K562 (cell line): ENCODE results near the gene LGALS3BP. TPM values are rescaled to one million over a fixed set of nuclear protein-coding genes. Genes with fewer than 3 reads are reported as not detected.
A peak's percentile ranks its signal among the peaks of the same experiment; 100 is the strongest.

Experiments
- BMI1 ChIP-seq: fragments of 150-350 bp; IDR thresholded peaks from 2 replicates; pipeline ENCODE4 v1.6.1; 2014; ENCODE audit warnings: low read length
- BRD4 ChIP-seq: fragments of 200-600 bp; sonication (generic); IDR thresholded peaks from 2 replicates; pipeline ENCODE4 v1.6.1; 2017; ENCODE audit warnings: inconsistent platforms
- EGR1 ChIP-seq: fragments of 450-650 bp; conservative IDR thresholded peaks from 2 replicates; pipeline ENCODE4 v1.6.1; 2017; ENCODE audit warnings: mild to moderate bottlenecking
- ESRRB ChIP-seq: fragments of 250-450 bp; sonication (Bioruptor Pico); IDR thresholded peaks from 2 replicates; pipeline ENCODE4 v1.5.0; 2020; ENCODE audit warnings: mild to moderate bottlenecking, moderate library complexity, borderline replicate concordance
- FOXJ2 ChIP-seq: fragments of 200-800 bp; sonication (Bioruptor generic); IDR thresholded peaks from 2 replicates; pipeline ENCODE4 v1.6.1; 2016; ENCODE audit warnings: missing genetic modification characterization, missing compliant biosample characterization
- IFI16 ChIP-seq: fragments of 250-450 bp; sonication (Bioruptor Pico); IDR thresholded peaks from 2 replicates; pipeline ENCODE4 v2.1.2; 2022; ENCODE audit warnings: mild to moderate bottlenecking, inconsistent platforms
- ILK ChIP-seq: fragments of 450-650 bp; IDR thresholded peaks from 2 replicates; pipeline ENCODE4 v1.6.1; 2016; ENCODE audit warnings: missing genetic modification characterization, low read depth, mild to moderate bottlenecking, missing compliant biosample characterization, moderate library complexity, borderline replicate concordance
- NFRKB ChIP-seq: fragments of 450-650 bp; IDR thresholded peaks from 2 replicates; pipeline ENCODE4 v1.6.1; 2016; ENCODE audit warnings: low read depth
- RAD21 ChIP-seq, 2 experiments: fragments of 250-450 bp in 1 of 2; fragments of 450-650 bp in 1 of 2; sonication (Bioruptor Pico) in 1 of 2; formaldehyde crosslinking in 1 of 2; IDR thresholded peaks in 1 of 2; conservative IDR thresholded peaks in 1 of 2; 2 replicates each; pipeline versions ENCODE4 v1.4.0 to v1.8.0; 2020 to 2022; ENCODE audit warnings: mild to moderate bottlenecking in 2 of 2, moderate library complexity in 1 of 2
- TEAD1 ChIP-seq, 2 experiments: fragments of 450-650 bp in 1 of 2; sonication (generic) in 1 of 2; formaldehyde crosslinking; IDR thresholded peaks; 2 replicates each; pipeline versions ENCODE4 v1.4.0 to v1.8.0; 2020 to 2022; ENCODE audit warnings: mild to moderate bottlenecking in 2 of 2, missing genetic modification reagents in 1 of 2
- TRIM24 ChIP-seq, 2 experiments: fragments of 450-650 bp; IDR thresholded peaks; 2 replicates each; pipeline ENCODE4 v1.6.1; 2016
- ZNF197 ChIP-seq: fragments of 200-800 bp; sonication (Bioruptor generic); IDR thresholded peaks from 2 replicates; pipeline ENCODE4 v1.6.1; 2016; ENCODE audit warnings: low read depth, missing genetic modification characterization, missing compliant biosample characterization
- polyA plus RNA-seq, 8 experiments: library from polyadenylated mRNA; depleted of rRNA in 4 of 8; stranded (reverse) in 5 of 8; unstranded in 3 of 8; fragments of >200 nt; fragmentation: Nextera tagmentation in 2 of 8; fragmentation: Illumina TruSeq in 1 of 8; extraction: Ambion mirVana in 2 of 8; extraction: Trizol in 1 of 8; gene quantifications; 2 replicates each; pipeline versions ENCODE4 v1.2.1 to v1.2.3, GENCODE V29; 2011 to 2014; ENCODE audit warnings: inconsistent platforms in 1 of 8, missing spikeins in 1 of 8
- total RNA-seq, 7 experiments: library from RNA; depleted of rRNA in 6 of 7; stranded (reverse); fragments of >200 nt in 6 of 7; fragmentation: Illumina TruSeq in 2 of 7; extraction: Trizol in 2 of 7; gene quantifications; 2 replicates each; pipeline versions ENCODE4 v1.2.1 to v1.2.3, GENCODE V29; 2011 to 2021; ENCODE audit warnings: low replicate concordance in 1 of 7
- TF ChIP-seq, protein P1 (sequence below): fragments of 250-450 bp; sonication (Bioruptor Pico); IDR thresholded peaks from 2 replicates; pipeline ENCODE4 v1.4.0; 2020
- TF ChIP-seq, protein P2 (sequence below): fragments of 450-650 bp; formaldehyde crosslinking; IDR thresholded peaks from 2 replicates; pipeline ENCODE4 v1.4.0; 2020; ENCODE audit warnings: mild to moderate bottlenecking
- TF ChIP-seq, protein P3 (sequence below): fragments of 250-450 bp; sonication (Bioruptor Pico); IDR thresholded peaks from 2 replicates; pipeline ENCODE4 v1.5.0; 2021

LGALS3BP gene
- total and polyA plus RNA-seq, 9 of the 15 experiments (the other 6 are each of a cell fraction or from before 2014, with no cell fraction given) = 0.39 to 5.3 (median 3.2) TPM

DNA sequence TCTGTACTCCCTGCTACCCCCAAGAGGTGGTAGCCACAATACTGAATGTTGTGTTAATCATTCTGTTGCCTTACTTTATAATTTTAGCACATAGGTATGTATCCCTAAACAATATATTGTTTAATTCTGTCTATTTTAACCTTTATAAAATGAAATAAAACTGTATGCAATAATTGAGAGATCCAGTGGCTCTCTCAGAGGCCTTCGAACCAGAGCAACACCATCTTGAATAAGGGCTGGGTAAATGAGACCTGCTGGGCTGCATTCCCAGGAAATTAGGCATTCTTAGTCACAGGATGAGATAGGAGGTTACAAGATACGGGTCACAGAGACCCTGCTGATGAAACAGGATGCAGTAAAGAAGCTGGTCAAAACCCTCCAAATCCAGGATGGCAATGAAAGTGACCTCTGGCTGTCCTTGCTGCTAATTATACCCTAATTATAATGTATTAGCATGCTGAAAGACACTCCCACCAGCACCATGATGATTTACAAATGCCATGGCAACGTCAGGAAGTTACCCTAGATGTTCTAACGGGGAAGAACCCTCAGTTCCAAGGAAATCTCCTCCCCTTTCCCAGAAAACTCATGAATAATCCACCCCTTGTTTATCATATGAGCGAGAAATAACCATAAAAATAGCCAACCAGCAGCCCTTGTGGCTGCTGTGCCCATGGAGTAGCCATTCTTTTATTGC, 31.9 kb upstream of the LGALS3BP start (continued):
- TF ChIP-seq, protein P1, sequence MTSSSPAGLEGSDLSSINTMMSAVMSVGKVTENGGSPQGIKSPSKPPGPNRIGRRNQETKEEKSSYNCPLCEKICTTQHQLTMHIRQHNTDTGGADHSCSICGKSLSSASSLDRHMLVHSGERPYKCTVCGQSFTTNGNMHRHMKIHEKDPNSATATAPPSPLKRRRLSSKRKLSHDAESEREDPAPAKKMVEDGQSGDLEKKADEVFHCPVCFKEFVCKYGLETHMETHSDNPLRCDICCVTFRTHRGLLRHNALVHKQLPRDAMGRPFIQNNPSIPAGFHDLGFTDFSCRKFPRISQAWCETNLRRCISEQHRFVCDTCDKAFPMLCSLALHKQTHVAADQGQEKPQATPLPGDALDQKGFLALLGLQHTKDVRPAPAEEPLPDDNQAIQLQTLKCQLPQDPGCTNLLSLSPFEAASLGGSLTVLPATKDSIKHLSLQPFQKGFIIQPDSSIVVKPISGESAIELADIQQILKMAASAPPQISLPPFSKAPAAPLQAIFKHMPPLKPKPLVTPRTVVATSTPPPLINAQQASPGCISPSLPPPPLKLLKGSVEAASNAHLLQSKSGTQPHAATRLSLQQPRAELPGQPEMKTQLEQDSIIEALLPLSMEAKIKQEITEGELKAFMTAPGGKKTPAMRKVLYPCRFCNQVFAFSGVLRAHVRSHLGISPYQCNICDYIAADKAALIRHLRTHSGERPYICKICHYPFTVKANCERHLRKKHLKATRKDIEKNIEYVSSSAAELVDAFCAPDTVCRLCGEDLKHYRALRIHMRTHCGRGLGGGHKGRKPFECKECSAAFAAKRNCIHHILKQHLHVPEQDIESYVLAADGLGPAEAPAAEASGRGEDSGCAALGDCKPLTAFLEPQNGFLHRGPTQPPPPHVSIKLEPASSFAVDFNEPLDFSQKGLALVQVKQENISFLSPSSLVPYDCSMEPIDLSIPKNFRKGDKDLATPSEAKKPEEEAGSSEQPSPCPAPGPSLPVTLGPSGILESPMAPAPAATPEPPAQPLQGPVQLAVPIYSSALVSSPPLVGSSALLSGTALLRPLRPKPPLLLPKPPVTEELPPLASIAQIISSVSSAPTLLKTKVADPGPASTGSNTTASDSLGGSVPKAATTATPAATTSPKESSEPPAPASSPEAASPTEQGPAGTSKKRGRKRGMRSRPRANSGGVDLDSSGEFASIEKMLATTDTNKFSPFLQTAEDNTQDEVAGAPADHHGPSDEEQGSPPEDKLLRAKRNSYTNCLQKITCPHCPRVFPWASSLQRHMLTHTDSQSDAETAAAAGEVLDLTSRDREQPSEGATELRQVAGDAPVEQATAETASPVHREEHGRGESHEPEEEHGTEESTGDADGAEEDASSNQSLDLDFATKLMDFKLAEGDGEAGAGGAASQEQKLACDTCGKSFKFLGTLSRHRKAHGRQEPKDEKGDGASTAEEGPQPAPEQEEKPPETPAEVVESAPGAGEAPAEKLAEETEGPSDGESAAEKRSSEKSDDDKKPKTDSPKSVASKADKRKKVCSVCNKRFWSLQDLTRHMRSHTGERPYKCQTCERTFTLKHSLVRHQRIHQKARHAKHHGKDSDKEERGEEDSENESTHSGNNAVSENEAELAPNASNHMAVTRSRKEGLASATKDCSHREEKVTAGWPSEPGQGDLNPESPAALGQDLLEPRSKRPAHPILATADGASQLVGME (CRISPR knock-in tag) = peak; percentile 99
- TF ChIP-seq ESRRB (CRISPR knock-in tag) = 0 out of 2 replicates have a peak, but pooled peaks have one; percentile 37
- TF ChIP-seq NFRKB = no peak
- TF ChIP-seq ZNF197 = peak; percentile 99
- TF ChIP-seq IFI16 = peak; percentile 87
- TF ChIP-seq, protein P2, sequence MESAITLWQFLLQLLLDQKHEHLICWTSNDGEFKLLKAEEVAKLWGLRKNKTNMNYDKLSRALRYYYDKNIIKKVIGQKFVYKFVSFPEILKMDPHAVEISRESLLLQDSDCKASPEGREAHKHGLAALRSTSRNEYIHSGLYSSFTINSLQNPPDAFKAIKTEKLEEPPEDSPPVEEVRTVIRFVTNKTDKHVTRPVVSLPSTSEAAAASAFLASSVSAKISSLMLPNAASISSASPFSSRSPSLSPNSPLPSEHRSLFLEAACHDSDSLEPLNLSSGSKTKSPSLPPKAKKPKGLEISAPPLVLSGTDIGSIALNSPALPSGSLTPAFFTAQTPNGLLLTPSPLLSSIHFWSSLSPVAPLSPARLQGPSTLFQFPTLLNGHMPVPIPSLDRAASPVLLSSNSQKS (CRISPR knock-in tag) = peak; percentile 83; the same call in 1 of the 2 replicates
- 0 out of 2 replicates have a peak, but pooled peaks have one; percentile 19 for TF ChIP-seq BMI1
- no peak for TF ChIP-seq EGR1
- TF ChIP-seq RAD21 (CRISPR knock-in tag; conservative IDR thresholded peaks at IDR 0.05 in 1 of 2, IDR thresholded peaks at IDR 0.05 in 1 of 2) = peak in 1 of 2 experiments; percentile 30; a peak in 1 of 4 replicates
- TF ChIP-seq, protein P3, sequence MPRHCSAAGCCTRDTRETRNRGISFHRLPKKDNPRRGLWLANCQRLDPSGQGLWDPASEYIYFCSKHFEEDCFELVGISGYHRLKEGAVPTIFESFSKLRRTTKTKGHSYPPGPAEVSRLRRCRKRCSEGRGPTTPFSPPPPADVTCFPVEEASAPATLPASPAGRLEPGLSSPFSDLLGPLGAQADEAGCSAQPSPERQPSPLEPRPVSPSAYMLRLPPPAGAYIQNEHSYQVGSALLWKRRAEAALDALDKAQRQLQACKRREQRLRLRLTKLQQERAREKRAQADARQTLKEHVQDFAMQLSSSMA (CRISPR knock-in tag) = peak; percentile 88
- TF ChIP-seq ILK (tag) = peak; percentile 95
- TF ChIP-seq TRIM24 (IDR thresholded peaks at IDR 0.05) = peak in 1 of 2 experiments; percentile 53; a peak in 2 of 4 replicates
- TF ChIP-seq FOXJ2 (tag) = peak; percentile 58; the same call in 1 of the 2 replicates
- TF ChIP-seq BRD4 = no peak
- TF ChIP-seq TEAD1 (CRISPR knock-in tag; IDR thresholded peaks at IDR 0.05) = peak in 1 of 2 experiments; percentile 97; a peak in 2 of 4 replicates
